Hepatocyte (in vitro differentiated cells): ENCODE measurements around the gene CGB2. TPM values are rescaled to one million over a fixed set of nuclear protein-coding genes. Genes with fewer than 3 reads are reported as not detected.

Experiments used
- DNase-seq: peaks from one replicate; pipeline ENCODE4 v3.0.0-alpha.2; 2016; ENCODE audit warnings: low spot score
- H2AFZ ChIP-seq: fragments of 200-600 bp; sonication (generic); 2 replicates; pipeline ENCODE4 v1.6.0; 2016; ENCODE audit warnings: antibody characterized with exemption, mild to moderate bottlenecking
- H3K27ac ChIP-seq: fragments of 200-600 bp; sonication (generic); 2 replicates; pipeline ENCODE4 v1.5.1; 2016; ENCODE audit warnings: mild to moderate bottlenecking
- H3K27me3 ChIP-seq: fragments of 200-600 bp; sonication (generic); 2 replicates; pipeline ENCODE4 v1.6.1; 2016
- H3K36me3 ChIP-seq: fragments of 200-600 bp; sonication (generic); replicated peaks from 2 replicates; pipeline ENCODE4 v1.5.1; 2016; ENCODE audit warnings: low read depth; ENCODE audit not compliant: insufficient read depth
- H3K4me1 ChIP-seq: fragments of 200-600 bp; sonication (generic); 2 replicates; pipeline ENCODE4 v1.5.1; 2016; ENCODE audit warnings: mild to moderate bottlenecking, moderate library complexity; ENCODE audit not compliant: insufficient read depth
- H3K4me2 ChIP-seq: fragments of 200-600 bp; sonication (generic); 2 replicates; pipeline ENCODE4 v1.6.0; 2016
- H3K4me3 ChIP-seq: fragments of 200-600 bp; sonication (generic); 2 replicates; pipeline ENCODE4 v1.5.1; 2016; ENCODE audit warnings: mild to moderate bottlenecking
- H3K79me2 ChIP-seq: fragments of 200-600 bp; sonication (generic); 2 replicates; pipeline ENCODE4 v1.6.0; 2017; ENCODE audit warnings: mild to moderate bottlenecking
- H3K9me2 ChIP-seq: fragments of 200-600 bp; sonication (generic); replicated peaks from 2 replicates; pipeline ENCODE4 v1.6.0; 2017; ENCODE audit warnings: mild to moderate bottlenecking; ENCODE audit not compliant: insufficient read depth
- H3K9me3 ChIP-seq: fragments of 200-600 bp; sonication (generic); 2 replicates; pipeline ENCODE4 v1.5.1; 2016; ENCODE audit warnings: low read depth, mild to moderate bottlenecking
- H4K20me1 ChIP-seq: fragments of 200-600 bp; sonication (generic); 2 replicates; pipeline ENCODE4 v1.6.0; 2016; ENCODE audit warnings: mild to moderate bottlenecking; ENCODE audit not compliant: insufficient read depth, poor library complexity, severe bottlenecking
- EZH2 ChIP-seq: fragments of 200-600 bp; sonication (generic); IDR thresholded peaks from 2 replicates; pipeline ENCODE4 v1.6.1; 2016; ENCODE audit warnings: antibody characterized with exemption, mild to moderate bottlenecking, borderline replicate concordance
- EZH2phosphoT487 ChIP-seq: fragments of 200-600 bp; sonication (generic); IDR thresholded peaks from one replicate; pipeline ENCODE4 v1.6.1; 2018; ENCODE audit warnings: antibody characterized with exemption, mild to moderate bottlenecking, low read depth, moderate library complexity; ENCODE audit not compliant: unreplicated experiment, severe bottlenecking
- WGBS: methylation state at CpG from one replicate; pipeline ENCODE4 v1.1.6; 2016; ENCODE audit warnings: low lambda C conversion rate; ENCODE audit errors: missing lambda C conversion rate; 5-methylcytosine and 5-hydroxymethylcytosine counted together
- polyA plus RNA-seq: library from polyadenylated mRNA; unstranded; fragments of >200 nt; fragmentation: Nextera tagmentation; extraction: Ambion mirVana; gene quantifications from 2 replicates; pipeline ENCODE4 v1.2.1, GENCODE V29; 2016
- total RNA-seq: library from RNA; depleted of rRNA; stranded (reverse); fragments of >200 nt; gene quantifications from 2 replicates; pipeline ENCODE4 v1.2.3, GENCODE V29; 2014
- TF ChIP-seq, protein P1 (sequence below): fragments of 200-600 bp; sonication (generic); IDR thresholded peaks from 2 replicates; pipeline ENCODE4 v1.5.1; 2016; ENCODE audit warnings: antibody characterized with exemption, mild to moderate bottlenecking; ENCODE audit not compliant: poor library complexity

Gene CGB2
- total and polyA plus RNA-seq, 2 experiments from 2014 or later: not detected

DNA sequence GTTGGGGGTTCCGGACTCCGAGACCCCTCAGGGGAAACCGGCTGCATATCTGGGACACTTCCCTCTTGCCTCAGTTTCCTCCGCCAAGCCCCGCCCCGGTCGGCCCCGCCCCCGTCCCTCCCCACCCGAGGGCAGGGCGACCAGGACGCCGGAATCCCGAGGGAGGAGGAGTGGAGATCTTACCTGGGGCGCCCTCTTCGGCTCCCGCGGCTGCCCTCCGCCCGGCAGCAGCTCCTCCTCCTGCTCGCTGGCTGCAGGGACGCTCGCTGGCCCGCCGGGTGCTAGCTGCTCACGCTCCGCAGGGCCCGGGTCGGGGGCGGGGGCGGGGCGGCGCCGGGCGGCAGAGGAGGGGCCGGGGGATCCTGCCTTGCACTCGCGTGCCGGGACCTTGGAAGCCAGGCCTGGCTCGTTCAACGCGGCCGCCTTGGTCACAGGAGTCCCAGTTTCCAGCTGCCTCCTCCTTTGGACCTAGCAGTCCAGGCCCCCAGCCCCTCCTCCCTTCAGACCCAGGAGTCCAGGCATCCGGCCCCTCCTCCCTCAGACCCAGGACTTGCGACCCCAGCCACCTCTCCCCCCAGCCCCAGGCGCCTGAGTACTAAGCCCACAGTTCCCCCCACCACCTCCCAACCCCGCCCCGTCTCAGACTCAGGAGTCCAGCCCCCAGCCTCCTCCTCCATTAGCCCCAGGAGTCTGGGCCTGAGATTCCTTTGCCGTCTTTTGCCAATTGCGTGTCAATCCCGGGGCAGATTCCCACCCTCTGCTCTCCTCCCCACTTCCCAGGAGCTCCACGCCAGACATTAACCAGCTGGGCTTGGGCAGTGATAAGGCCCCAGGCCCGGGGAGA, 33.3 kb downstream of the CGB2 start, which contains the start of gene NTF4:
Gene NTF4, minus strand, starts transcription at position 51 of the 844 bp plus-strand sequence. CDS start 2,821 bp downstream, outside the sequence.
- peaks cover 20% of the 10 kb centered on the region for H3K27me3 ChIP-seq

DNA sequence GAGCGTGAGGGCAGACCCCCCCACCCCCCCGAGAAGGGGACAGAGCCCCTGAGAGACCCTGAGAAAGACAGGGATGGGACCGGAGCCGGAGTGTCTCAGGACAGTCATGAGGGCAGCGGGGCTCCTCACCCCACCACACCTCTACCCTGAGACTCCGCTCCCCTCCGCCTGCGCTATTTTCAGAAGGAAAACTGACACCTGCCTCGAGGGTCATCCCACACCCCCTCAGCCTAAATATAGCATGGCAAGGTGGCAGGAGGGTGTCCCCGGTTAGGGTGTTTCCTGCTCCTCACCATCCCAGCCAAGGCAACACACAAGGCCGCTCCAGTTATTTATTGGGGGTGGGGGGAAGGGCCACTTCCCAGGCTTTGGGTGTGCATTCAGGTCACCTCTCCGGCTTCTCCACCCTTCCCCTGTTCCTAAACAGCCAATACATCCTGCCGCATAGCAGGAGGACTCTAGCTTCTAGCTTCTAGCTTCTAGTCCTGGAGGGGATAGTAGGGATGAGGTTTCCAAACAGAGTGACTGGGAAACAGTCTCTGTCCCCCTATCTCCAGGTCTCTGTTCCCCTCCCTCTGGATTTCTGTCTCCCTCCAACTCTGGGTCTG, 34.3 kb downstream of the CGB2 start:
- no peaks in the 10 kb centered on the region for H3K9me3 ChIP-seq
- no peaks in the 10 kb centered on the region for H4K20me1 ChIP-seq
- no peaks in the 10 kb centered on the region for H3K79me2 ChIP-seq
- H3K27me3 ChIP-seq: peaks cover 27% of the 10 kb centered on the region
- H3K4me1 ChIP-seq: peaks cover 7% of the 10 kb centered on the region
- DNase-seq: no peak
- no peak overlapping the region for H3K27ac ChIP-seq
- H3K9me2 ChIP-seq: no peaks in the 10 kb centered on the region
- no peak overlapping the region for H2AFZ ChIP-seq
- WGBS: 62% methylated on average over 9 of the region's 13 CpGs
- TF ChIP-seq EZH2phosphoT487 (no peak), EZH2 (no peak)
- TF ChIP-seq, protein P1, sequence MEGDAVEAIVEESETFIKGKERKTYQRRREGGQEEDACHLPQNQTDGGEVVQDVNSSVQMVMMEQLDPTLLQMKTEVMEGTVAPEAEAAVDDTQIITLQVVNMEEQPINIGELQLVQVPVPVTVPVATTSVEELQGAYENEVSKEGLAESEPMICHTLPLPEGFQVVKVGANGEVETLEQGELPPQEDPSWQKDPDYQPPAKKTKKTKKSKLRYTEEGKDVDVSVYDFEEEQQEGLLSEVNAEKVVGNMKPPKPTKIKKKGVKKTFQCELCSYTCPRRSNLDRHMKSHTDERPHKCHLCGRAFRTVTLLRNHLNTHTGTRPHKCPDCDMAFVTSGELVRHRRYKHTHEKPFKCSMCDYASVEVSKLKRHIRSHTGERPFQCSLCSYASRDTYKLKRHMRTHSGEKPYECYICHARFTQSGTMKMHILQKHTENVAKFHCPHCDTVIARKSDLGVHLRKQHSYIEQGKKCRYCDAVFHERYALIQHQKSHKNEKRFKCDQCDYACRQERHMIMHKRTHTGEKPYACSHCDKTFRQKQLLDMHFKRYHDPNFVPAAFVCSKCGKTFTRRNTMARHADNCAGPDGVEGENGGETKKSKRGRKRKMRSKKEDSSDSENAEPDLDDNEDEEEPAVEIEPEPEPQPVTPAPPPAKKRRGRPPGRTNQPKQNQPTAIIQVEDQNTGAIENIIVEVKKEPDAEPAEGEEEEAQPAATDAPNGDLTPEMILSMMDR: no peak
- H3K4me2 ChIP-seq: no peak overlapping the region
- no peaks in the 10 kb centered on the region for H3K36me3 ChIP-seq
- H3K4me3 ChIP-seq: no peak overlapping the region

More for the DNA sequence above, 33.3 kb downstream of the CGB2 start, which contains the start of gene NTF4:
- H3K9me3 ChIP-seq: no peaks in the 10 kb centered on the region
- H3K36me3 ChIP-seq: no peaks in the 10 kb centered on the region
- H3K4me3 ChIP-seq: peak within 1 kb of the TSS; percentile 25
- H3K4me1 ChIP-seq: peaks cover 7% of the 10 kb centered on the region
- peak within 1 kb of the TSS; percentile 91 for H3K4me2 ChIP-seq
- H4K20me1 ChIP-seq: no peaks in the 10 kb centered on the region
- peak within 1 kb of the TSS; percentile 41 for H2AFZ ChIP-seq
- 4% methylated on average over 34 of the region's 53 CpGs for WGBS
- TF ChIP-seq EZH2: no peak
- TF ChIP-seq EZH2phosphoT487: no peak
- TF ChIP-seq, protein P1: no peak
- H3K27ac ChIP-seq: peak within 1 kb of the TSS; percentile 57
- no peaks in the 10 kb centered on the region for H3K79me2 ChIP-seq
- H3K9me2 ChIP-seq: no peaks in the 10 kb centered on the region
- DNase-seq: peak; percentile 83

DNA sequence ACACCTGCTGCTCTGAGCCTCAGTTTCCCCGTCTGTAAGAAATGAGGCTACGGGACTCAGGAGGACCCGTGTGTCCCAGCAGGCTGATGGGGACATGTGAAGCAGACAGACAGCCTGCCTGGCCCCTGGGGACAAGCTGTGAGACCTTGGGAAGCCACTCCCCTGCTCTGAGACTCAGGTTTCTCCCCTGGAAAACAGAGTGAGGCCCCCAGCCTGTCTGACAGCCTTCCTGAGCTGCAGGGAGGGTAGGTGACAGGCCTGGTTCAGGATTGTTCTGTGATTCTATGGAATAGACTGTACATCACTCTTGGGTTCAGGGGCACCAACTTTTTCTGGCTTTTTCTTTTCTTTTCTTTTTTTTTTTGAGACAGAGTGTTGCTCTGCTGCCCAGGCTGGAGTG, 35.9 kb downstream of the CGB2 start:
- Histone ChIP-seq H3K4me2 (no peak overlapping the region), H4K20me1 (no peaks in the 10 kb centered on the region), H3K36me3 (no peaks in the 10 kb centered on the region), H2AFZ (no peak overlapping the region), H3K4me1 (peaks cover 7% of the 10 kb centered on the region), H3K79me2 (no peaks in the 10 kb centered on the region), H3K27me3 (peaks cover 37% of the 10 kb centered on the region), H3K27ac (no peak overlapping the region), H3K4me3 (no peak overlapping the region), H3K9me3 (no peaks in the 10 kb centered on the region), H3K9me2 (no peaks in the 10 kb centered on the region)
- TF ChIP-seq EZH2phosphoT487 (no peak), EZH2 (no peak)
- TF ChIP-seq, protein P1: no peak
- 64% methylated on average over 3 of the region's 3 CpGs for WGBS
- DNase-seq: no peak
